ENCODE results near the gene ASIC2. TPM values are rescaled to one million over a fixed set of nuclear protein-coding genes. Genes with fewer than 3 reads are reported as not detected.

Gene ASIC2
- total and polyA plus RNA-seq, 2 donors (not counting 1 experiment from before 2014, with no cell fraction given) = not detected

DNA sequence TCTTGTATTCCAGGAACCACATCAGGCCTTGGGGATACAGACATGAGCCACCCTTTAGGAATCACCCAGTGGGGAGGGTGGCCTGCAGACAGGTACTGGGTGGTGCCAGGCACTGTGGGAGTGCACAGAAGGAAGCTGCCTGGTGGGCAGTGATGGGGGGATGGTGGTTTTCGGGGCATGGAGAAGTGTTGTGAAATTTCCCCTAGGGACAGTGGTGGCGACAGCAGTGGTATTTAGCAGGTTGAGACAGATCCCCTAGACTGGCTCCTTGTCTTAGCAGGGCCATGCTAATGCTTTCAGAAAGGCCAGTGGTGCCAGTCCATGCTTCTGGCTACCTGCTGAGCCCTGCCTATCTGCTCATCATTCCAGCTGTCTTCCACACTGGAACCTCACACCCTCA is 171.8 kb downstream of the ASIC2 start:
- no peak overlapping the region for H3K4me2 ChIP-seq (replicated peaks; ENCODE audit: low read depth, low read length, poor library complexity, severe bottlenecking)
- no peak overlapping the region for H3K4me3 ChIP-seq (ENCODE audit: control extremely low read depth in 1 of 5, extremely low read depth in 1 of 5, insufficient read depth in 1 of 5, low read depth in 2 of 5, low read length in 4 of 5)
- no peak overlapping the region for H3K27ac ChIP-seq (ENCODE audit: low read length in 2 of 2)
- H4K20me1 ChIP-seq (ENCODE audit: control insufficient read depth, insufficient read depth, low read length, poor library complexity, severe bottlenecking) = no peaks in the 10 kb centered on the region
- ChIA-PET POLR2A (no interaction called here), CTCF (no interaction called here)
- no peak overlapping the region for H3K9ac ChIP-seq (ENCODE audit: low read length)
- TF ChIP-seq EZH2 (IDR thresholded peaks at IDR 0.05; ENCODE audit: borderline replicate concordance, insufficient read depth, low read depth, low read length, poor library complexity, severe bottlenecking) = no peak
- TF ChIP-seq, protein P1, sequence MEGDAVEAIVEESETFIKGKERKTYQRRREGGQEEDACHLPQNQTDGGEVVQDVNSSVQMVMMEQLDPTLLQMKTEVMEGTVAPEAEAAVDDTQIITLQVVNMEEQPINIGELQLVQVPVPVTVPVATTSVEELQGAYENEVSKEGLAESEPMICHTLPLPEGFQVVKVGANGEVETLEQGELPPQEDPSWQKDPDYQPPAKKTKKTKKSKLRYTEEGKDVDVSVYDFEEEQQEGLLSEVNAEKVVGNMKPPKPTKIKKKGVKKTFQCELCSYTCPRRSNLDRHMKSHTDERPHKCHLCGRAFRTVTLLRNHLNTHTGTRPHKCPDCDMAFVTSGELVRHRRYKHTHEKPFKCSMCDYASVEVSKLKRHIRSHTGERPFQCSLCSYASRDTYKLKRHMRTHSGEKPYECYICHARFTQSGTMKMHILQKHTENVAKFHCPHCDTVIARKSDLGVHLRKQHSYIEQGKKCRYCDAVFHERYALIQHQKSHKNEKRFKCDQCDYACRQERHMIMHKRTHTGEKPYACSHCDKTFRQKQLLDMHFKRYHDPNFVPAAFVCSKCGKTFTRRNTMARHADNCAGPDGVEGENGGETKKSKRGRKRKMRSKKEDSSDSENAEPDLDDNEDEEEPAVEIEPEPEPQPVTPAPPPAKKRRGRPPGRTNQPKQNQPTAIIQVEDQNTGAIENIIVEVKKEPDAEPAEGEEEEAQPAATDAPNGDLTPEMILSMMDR (IDR thresholded peaks at IDR 0.05) = no peak
- Mint-ChIP-seq H3K27ac (no peak overlapping the region), H3K4me1 (no peaks in the 10 kb centered on the region), H3K9me3 (ENCODE audit: insufficient read depth) (no peaks in the 10 kb centered on the region), H3K4me3 (no peak overlapping the region), H3K27me3 (peaks cover 26% of the 10 kb centered on the region)
- DNase-seq (no peak), ATAC-seq (ENCODE audit: low read depth) (no peak)
- WGBS (ENCODE audit: insufficient coverage) = 60% methylated on average over 2 of the region's 2 CpGs
- no peaks in the 10 kb centered on the region for H3K27me3 ChIP-seq (replicated peaks in 1 of 4; ENCODE audit: control extremely low read depth in 1 of 4, control insufficient read depth in 3 of 4, insufficient read depth in 4 of 4, low read length in 3 of 4)
- H3K36me3 ChIP-seq (replicated peaks in 1 of 2; ENCODE audit: control extremely low read depth in 1 of 2, control insufficient read depth in 1 of 2, extremely low read depth in 1 of 2, insufficient read depth in 2 of 2, low read length in 1 of 2) = no peaks in the 10 kb centered on the region
- intact Hi-C loops (cut with micrococcal nuclease) = no loop called here
- peaks cover 0 to 4% (median 0%) of the 10 kb centered on the region in 3 donors for H3K9me3 ChIP-seq (ENCODE audit: control extremely low read depth in 1 of 3, control insufficient read depth in 2 of 3, insufficient read depth in 1 of 3, low read length in 2 of 3)
- no peaks in the 10 kb centered on the region for H3K4me1 ChIP-seq (ENCODE audit: control insufficient read depth in 2 of 2, insufficient read depth in 2 of 2, low read length in 2 of 2)
- H2AFZ ChIP-seq (ENCODE audit: insufficient read depth, low read depth, low read length, poor library complexity, severe bottlenecking) = no peak overlapping the region
- no peaks in the 10 kb centered on the region for H3K79me2 ChIP-seq (ENCODE audit: control insufficient read depth, insufficient read depth, low read length)

DNA sequence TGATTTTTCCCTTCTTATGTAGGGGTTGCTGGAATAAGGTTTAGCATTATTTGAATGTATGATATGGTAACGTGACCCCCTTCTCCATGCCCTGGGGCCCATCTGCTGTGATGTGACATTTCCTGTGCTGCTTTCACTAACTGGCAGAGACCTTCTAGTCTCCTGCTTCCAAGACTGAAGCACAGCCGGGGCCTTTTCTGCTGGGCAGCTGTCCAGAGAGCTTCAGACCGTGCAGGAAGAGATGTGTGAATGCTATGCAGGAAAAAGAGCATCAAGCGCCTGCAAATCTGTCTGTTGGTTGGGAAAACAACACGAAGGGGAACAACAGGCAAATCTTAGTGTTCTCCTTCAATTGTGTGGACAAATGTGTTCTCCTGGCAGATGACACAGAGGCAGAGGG is 173.0 kb downstream of the ASIC2 start:
- no peak overlapping the region for H3K27ac ChIP-seq (ENCODE audit: low read length in 2 of 2)
- POLR2A ChIA-PET = no interaction called here
- no peaks in the 10 kb centered on the region for H3K27me3 ChIP-seq (replicated peaks in 1 of 4; ENCODE audit: control extremely low read depth in 1 of 4, control insufficient read depth in 3 of 4, insufficient read depth in 4 of 4, low read length in 3 of 4)
- no peak overlapping the region for H3K4me2 ChIP-seq (replicated peaks; ENCODE audit: low read depth, low read length, poor library complexity, severe bottlenecking)
- intact Hi-C loops (cut with micrococcal nuclease) = no loop called here
- no peaks in the 10 kb centered on the region for H3K9me3 Mint-ChIP-seq (ENCODE audit: insufficient read depth)
- no peak overlapping the region for H3K9ac ChIP-seq (ENCODE audit: low read length)
- no peak overlapping the region for H2AFZ ChIP-seq (ENCODE audit: insufficient read depth, low read depth, low read length, poor library complexity, severe bottlenecking)
- H3K79me2 ChIP-seq (ENCODE audit: control insufficient read depth, insufficient read depth, low read length) = no peaks in the 10 kb centered on the region
- no peaks in the 10 kb centered on the region for H4K20me1 ChIP-seq (ENCODE audit: control insufficient read depth, insufficient read depth, low read length, poor library complexity, severe bottlenecking)
- 61% methylated on average over 5 of the region's 5 CpGs for WGBS (ENCODE audit: insufficient coverage)
- peaks cover 0 to 4% (median 0%) of the 10 kb centered on the region in 3 donors for H3K9me3 ChIP-seq (ENCODE audit: control extremely low read depth in 1 of 3, control insufficient read depth in 2 of 3, insufficient read depth in 1 of 3, low read length in 2 of 3)
- no peak overlapping the region for H3K4me3 Mint-ChIP-seq
- H3K4me1 ChIP-seq (ENCODE audit: control insufficient read depth in 2 of 2, insufficient read depth in 2 of 2, low read length in 2 of 2) = no peaks in the 10 kb centered on the region
- ATAC-seq (ENCODE audit: low read depth) (no peak), DNase-seq (no peak)
- H3K4me1 Mint-ChIP-seq = no peaks in the 10 kb centered on the region
- TF ChIP-seq, protein P1 (IDR thresholded peaks at IDR 0.05) = no peak
- TF ChIP-seq EZH2 (IDR thresholded peaks at IDR 0.05; ENCODE audit: borderline replicate concordance, insufficient read depth, low read depth, low read length, poor library complexity, severe bottlenecking) = no peak
- CTCF ChIA-PET = no interaction called here
- no peak overlapping the region for H3K4me3 ChIP-seq (ENCODE audit: control extremely low read depth in 1 of 5, extremely low read depth in 1 of 5, insufficient read depth in 1 of 5, low read depth in 2 of 5, low read length in 4 of 5)
- no peaks in the 10 kb centered on the region for H3K36me3 ChIP-seq (replicated peaks in 1 of 2; ENCODE audit: control extremely low read depth in 1 of 2, control insufficient read depth in 1 of 2, extremely low read depth in 1 of 2, insufficient read depth in 2 of 2, low read length in 1 of 2)
- peaks cover 21% of the 10 kb centered on the region for H3K27me3 Mint-ChIP-seq
- H3K27ac Mint-ChIP-seq = no peak overlapping the region
